T-helper 1 cell treated with Interleukin-12 subunit alpha and Interleukin-12 subunit beta and Interleukin-4 antibody, amounts not matched to agents 30 μg/mL and 1 μg/mL, for 36 hours (primary cell): ENCODE measurements around the gene DOCK1.

Source experiments
- H3K27ac Mint-ChIP-seq: one replicate; pipeline ENCODE4 v1.8.0; 2021; ENCODE audit warnings: mild to moderate bottlenecking, mixed read lengths
- H3K27me3 Mint-ChIP-seq: one replicate; pipeline ENCODE4 v1.8.0; 2021; ENCODE audit warnings: low read depth, mixed read lengths
- H3K36me3 Mint-ChIP-seq: one replicate; pipeline ENCODE4 v1.8.0; 2021; ENCODE audit warnings: low read depth, mixed read lengths
- H3K4me1 Mint-ChIP-seq: one replicate; pipeline ENCODE4 v1.8.0; 2021; ENCODE audit warnings: low read depth, mixed read lengths
- H3K4me3 Mint-ChIP-seq: one replicate; pipeline ENCODE4 v1.8.0; 2021; ENCODE audit warnings: mild to moderate bottlenecking, moderate library complexity, mixed read lengths
- H3K9me3 Mint-ChIP-seq: one replicate; pipeline ENCODE4 v1.8.0; 2021; ENCODE audit warnings: mixed read lengths

The DOCK1 gene

GRCh38 chr10:127012769-127013152 lies 107.5 kb downstream of the DOCK1 start:
- no peak overlapping the region for H3K4me3 Mint-ChIP-seq
- H3K4me1 Mint-ChIP-seq, result no peaks in the 10 kb centered on the region
- no peaks in the 10 kb centered on the region for H3K36me3 Mint-ChIP-seq
- no peaks in the 10 kb centered on the region for H3K9me3 Mint-ChIP-seq
- no peak overlapping the region for H3K27ac Mint-ChIP-seq
- H3K27me3 Mint-ChIP-seq, result no peaks in the 10 kb centered on the region

- no peaks in the 10 kb centered on the region for H3K36me3 Mint-ChIP-seq
- H3K4me1 Mint-ChIP-seq, result no peaks in the 10 kb centered on the region
- H3K27ac Mint-ChIP-seq, result no peak overlapping the region
- no peak overlapping the region for H3K4me3 Mint-ChIP-seq
- H3K27me3 Mint-ChIP-seq, result no peaks in the 10 kb centered on the region
- no peaks in the 10 kb centered on the region for H3K9me3 Mint-ChIP-seq
These were observed 108.0 kb downstream of the DOCK1 start for GRCh38 chr10:127013211-127013656.

- Mint-ChIP-seq H3K9me3 (no peaks in the 10 kb centered on the region), H3K27me3 (no peaks in the 10 kb centered on the region), H3K27ac (no peak overlapping the region), H3K4me1 (no peaks in the 10 kb centered on the region), H3K36me3 (no peaks in the 10 kb centered on the region), H3K4me3 (no peak overlapping the region)
These were observed 108.7 kb downstream of the DOCK1 start for GRCh38 chr10:127013691-127014473.

- H3K9me3 Mint-ChIP-seq, result no peaks in the 10 kb centered on the region
- no peaks in the 10 kb centered on the region for H3K27me3 Mint-ChIP-seq
- H3K36me3 Mint-ChIP-seq, result no peaks in the 10 kb centered on the region
- no peaks in the 10 kb centered on the region for H3K4me1 Mint-ChIP-seq
- no peak overlapping the region for H3K4me3 Mint-ChIP-seq
- no peak overlapping the region for H3K27ac Mint-ChIP-seq
These were observed 109.4 kb downstream of the DOCK1 start for GRCh38 chr10:127014671-127015070.

GRCh38 chr10:127015373-127015772 lies 110.1 kb downstream of the DOCK1 start:
- Mint-ChIP-seq H3K4me1 (no peaks in the 10 kb centered on the region), H3K4me3 (no peak overlapping the region), H3K36me3 (no peaks in the 10 kb centered on the region), H3K9me3 (no peaks in the 10 kb centered on the region), H3K27ac (no peak overlapping the region), H3K27me3 (no peaks in the 10 kb centered on the region)

GRCh38 chr10:127016331-127016730 lies 111.1 kb downstream of the DOCK1 start:
- no peaks in the 10 kb centered on the region for H3K4me1 Mint-ChIP-seq
- H3K36me3 Mint-ChIP-seq, result no peaks in the 10 kb centered on the region
- no peaks in the 10 kb centered on the region for H3K27me3 Mint-ChIP-seq
- no peaks in the 10 kb centered on the region for H3K9me3 Mint-ChIP-seq
- H3K4me3 Mint-ChIP-seq, result no peak overlapping the region
- no peak overlapping the region for H3K27ac Mint-ChIP-seq

GRCh38 chr10:127017541-127018297 lies 112.5 kb downstream of the DOCK1 start:
- Mint-ChIP-seq H3K4me3 (no peak overlapping the region), H3K27me3 (no peaks in the 10 kb centered on the region), H3K4me1 (no peaks in the 10 kb centered on the region), H3K36me3 (no peaks in the 10 kb centered on the region), H3K27ac (no peak overlapping the region), H3K9me3 (no peaks in the 10 kb centered on the region)

GRCh38 chr10:127018298-127018650 lies 113.0 kb downstream of the DOCK1 start:
- Mint-ChIP-seq H3K4me1 (no peaks in the 10 kb centered on the region), H3K9me3 (no peaks in the 10 kb centered on the region), H3K36me3 (no peaks in the 10 kb centered on the region), H3K4me3 (no peak overlapping the region), H3K27me3 (no peaks in the 10 kb centered on the region), H3K27ac (no peak overlapping the region)

- Mint-ChIP-seq H3K27me3 (no peaks in the 10 kb centered on the region), H3K27ac (no peak overlapping the region), H3K36me3 (no peaks in the 10 kb centered on the region), H3K4me3 (no peak overlapping the region), H3K9me3 (no peaks in the 10 kb centered on the region), H3K4me1 (no peaks in the 10 kb centered on the region)
These were observed 113.5 kb downstream of the DOCK1 start for GRCh38 chr10:127018766-127019165.

GRCh38 chr10:127020260-127020659 lies 115.0 kb downstream of the DOCK1 start:
- H3K4me3 Mint-ChIP-seq, result no peak overlapping the region
- H3K9me3 Mint-ChIP-seq, result no peaks in the 10 kb centered on the region
- no peaks in the 10 kb centered on the region for H3K27me3 Mint-ChIP-seq
- no peak overlapping the region for H3K27ac Mint-ChIP-seq
- H3K36me3 Mint-ChIP-seq, result no peaks in the 10 kb centered on the region
- no peaks in the 10 kb centered on the region for H3K4me1 Mint-ChIP-seq

GRCh38 chr10:127021801-127022200 lies 116.6 kb downstream of the DOCK1 start:
- H3K36me3 Mint-ChIP-seq, result no peaks in the 10 kb centered on the region
- H3K27ac Mint-ChIP-seq, result no peak overlapping the region
- no peaks in the 10 kb centered on the region for H3K4me1 Mint-ChIP-seq
- H3K4me3 Mint-ChIP-seq, result no peak overlapping the region
- H3K9me3 Mint-ChIP-seq, result no peaks in the 10 kb centered on the region
- no peaks in the 10 kb centered on the region for H3K27me3 Mint-ChIP-seq

GRCh38 chr10:127024685-127025435 lies 119.6 kb downstream of the DOCK1 start:
- no peaks in the 10 kb centered on the region for H3K27me3 Mint-ChIP-seq
- H3K36me3 Mint-ChIP-seq, result no peaks in the 10 kb centered on the region
- no peak overlapping the region for H3K27ac Mint-ChIP-seq
- no peaks in the 10 kb centered on the region for H3K4me1 Mint-ChIP-seq
- H3K4me3 Mint-ChIP-seq, result no peak overlapping the region
- H3K9me3 Mint-ChIP-seq, result no peaks in the 10 kb centered on the region

- H3K27me3 Mint-ChIP-seq, result no peaks in the 10 kb centered on the region
- H3K9me3 Mint-ChIP-seq, result no peaks in the 10 kb centered on the region
- no peak overlapping the region for H3K27ac Mint-ChIP-seq
- H3K4me3 Mint-ChIP-seq, result no peak overlapping the region
- H3K4me1 Mint-ChIP-seq, result no peaks in the 10 kb centered on the region
- no peaks in the 10 kb centered on the region for H3K36me3 Mint-ChIP-seq
These were observed 122.6 kb downstream of the DOCK1 start for GRCh38 chr10:127027786-127028185.

GRCh38 chr10:127028556-127028955 lies 123.3 kb downstream of the DOCK1 start:
- no peaks in the 10 kb centered on the region for H3K9me3 Mint-ChIP-seq
- H3K27me3 Mint-ChIP-seq, result no peaks in the 10 kb centered on the region
- H3K27ac Mint-ChIP-seq, result no peak overlapping the region
- no peaks in the 10 kb centered on the region for H3K36me3 Mint-ChIP-seq
- no peak overlapping the region for H3K4me3 Mint-ChIP-seq
- H3K4me1 Mint-ChIP-seq, result no peaks in the 10 kb centered on the region

GRCh38 chr10:127029061-127029460 lies 123.8 kb downstream of the DOCK1 start:
- no peaks in the 10 kb centered on the region for H3K4me1 Mint-ChIP-seq
- H3K27me3 Mint-ChIP-seq, result no peaks in the 10 kb centered on the region
- no peak overlapping the region for H3K27ac Mint-ChIP-seq
- H3K36me3 Mint-ChIP-seq, result no peaks in the 10 kb centered on the region
- no peak overlapping the region for H3K4me3 Mint-ChIP-seq
- H3K9me3 Mint-ChIP-seq, result no peaks in the 10 kb centered on the region
